Mucosa of stomach (tissue), 1 donor: ENCODE data around the gene OR10AD1.
A peak's percentile ranks its signal among the peaks of the same experiment; 100 is the strongest.

Source experiments
- H3K27me3 ChIP-seq: one replicate; pipeline ENCODE4 v1.7.0; 2013; ENCODE audit warnings: mild to moderate bottlenecking, low read length; ENCODE audit not compliant: control insufficient read depth, insufficient read depth
- H3K36me3 ChIP-seq: one replicate; pipeline ENCODE4 v1.7.0; 2013; ENCODE audit warnings: low read length; ENCODE audit not compliant: control insufficient read depth, insufficient read depth
- H3K4me1 ChIP-seq: one replicate; pipeline ENCODE4 v1.7.0; 2013; ENCODE audit warnings: mild to moderate bottlenecking, low read length; ENCODE audit not compliant: control insufficient read depth, insufficient read depth
- H3K4me3 ChIP-seq: one replicate; pipeline ENCODE4 v1.7.0; 2013; ENCODE audit warnings: low read length
- H3K9ac ChIP-seq: one replicate; pipeline ENCODE4 v1.7.0; 2013; ENCODE audit warnings: mild to moderate bottlenecking, low read length, moderate library complexity
- H3K9me3 ChIP-seq: one replicate; pipeline ENCODE4 v1.7.0; 2013; ENCODE audit warnings: mild to moderate bottlenecking, low read length, moderate library complexity; ENCODE audit not compliant: control insufficient read depth
- donor health status: Pancreatic carcinoma.

Gene OR10AD1

GRCh38 chr12:48187916-48188695 lies 15.0 kb downstream of the OR10AD1 start:
- Histone ChIP-seq H3K4me1 (no peaks in the 10 kb centered on the region), H3K9me3 (no peaks in the 10 kb centered on the region), H3K9ac (no peak overlapping the region), H3K27me3 (peaks cover 27% of the 10 kb centered on the region), H3K4me3 (no peak overlapping the region), H3K36me3 (no peaks in the 10 kb centered on the region)

- no peak overlapping the region for H3K4me3 ChIP-seq
- no peaks in the 10 kb centered on the region for H3K9me3 ChIP-seq
- no peak overlapping the region for H3K9ac ChIP-seq
- H3K4me1 ChIP-seq, result peaks cover 8% of the 10 kb centered on the region
- no peaks in the 10 kb centered on the region for H3K36me3 ChIP-seq
- H3K27me3 ChIP-seq, result peaks cover 49% of the 10 kb centered on the region
Observed at GRCh38 chr12:48185181-48185919, 17.7 kb downstream of the OR10AD1 start.

- H3K27me3 ChIP-seq, result peaks cover 49% of the 10 kb centered on the region
- no peaks in the 10 kb centered on the region for H3K9me3 ChIP-seq
- no peak overlapping the region for H3K9ac ChIP-seq
- H3K4me1 ChIP-seq, result peaks cover 8% of the 10 kb centered on the region
- no peaks in the 10 kb centered on the region for H3K36me3 ChIP-seq
- H3K4me3 ChIP-seq, result no peak overlapping the region
Observed at GRCh38 chr12:48184549-48184922, 18.6 kb downstream of the OR10AD1 start.

GRCh38 chr12:48183876-48184548 lies 19.1 kb downstream of the OR10AD1 start:
- Histone ChIP-seq H3K9me3 (no peaks in the 10 kb centered on the region), H3K9ac (no peak overlapping the region), H3K4me3 (no peak overlapping the region), H3K36me3 (no peaks in the 10 kb centered on the region), H3K4me1 (peaks cover 8% of the 10 kb centered on the region), H3K27me3 (peaks cover 49% of the 10 kb centered on the region)

- peak within 1 kb of the TSS; percentile 54 for H3K9ac ChIP-seq
- H3K9me3 ChIP-seq, result no peaks in the 10 kb centered on the region
- peak within 1 kb of the TSS; percentile 47 for H3K4me3 ChIP-seq
- no peaks in the 10 kb centered on the region for H3K36me3 ChIP-seq
- peaks cover 8% of the 10 kb centered on the region for H3K4me1 ChIP-seq
- peaks cover 49% of the 10 kb centered on the region for H3K27me3 ChIP-seq
Observed at GRCh38 chr12:48183091-48183875, 19.8 kb downstream of the OR10AD1 start, which contains the start of gene CCDC184. Gene CCDC184 (plus strand): TSS chr12:48183644. CDS start chr12:48184123, 479 bp downstream.

GRCh38 chr12:48182631-48183030 lies 20.5 kb downstream of the OR10AD1 start:
- H3K4me3 ChIP-seq, result peak overlapping the region; percentile 47
- peaks cover 49% of the 10 kb centered on the region for H3K27me3 ChIP-seq
- peaks cover 8% of the 10 kb centered on the region for H3K4me1 ChIP-seq
- no peaks in the 10 kb centered on the region for H3K9me3 ChIP-seq
- H3K36me3 ChIP-seq, result no peaks in the 10 kb centered on the region
- peak overlapping the region; percentile 54 for H3K9ac ChIP-seq

- H3K27me3 ChIP-seq, result peaks cover 49% of the 10 kb centered on the region
- H3K4me1 ChIP-seq, result peaks cover 8% of the 10 kb centered on the region
- no peak overlapping the region for H3K9ac ChIP-seq
- no peaks in the 10 kb centered on the region for H3K36me3 ChIP-seq
- H3K9me3 ChIP-seq, result no peaks in the 10 kb centered on the region
- no peak overlapping the region for H3K4me3 ChIP-seq
Observed at GRCh38 chr12:48180857-48181495, 22.1 kb downstream of the OR10AD1 start.

GRCh38 chr12:48180424-48180823 lies 22.7 kb downstream of the OR10AD1 start:
- Histone ChIP-seq H3K9me3 (no peaks in the 10 kb centered on the region), H3K27me3 (peaks cover 46% of the 10 kb centered on the region), H3K4me3 (no peak overlapping the region), H3K4me1 (peaks cover 8% of the 10 kb centered on the region), H3K9ac (no peak overlapping the region), H3K36me3 (no peaks in the 10 kb centered on the region)

GRCh38 chr12:48179466-48179865 lies 23.6 kb downstream of the OR10AD1 start:
- H3K4me1 ChIP-seq, result peaks cover 8% of the 10 kb centered on the region
- H3K9ac ChIP-seq, result no peak overlapping the region
- H3K4me3 ChIP-seq, result no peak overlapping the region
- H3K36me3 ChIP-seq, result no peaks in the 10 kb centered on the region
- no peaks in the 10 kb centered on the region for H3K9me3 ChIP-seq
- peaks cover 36% of the 10 kb centered on the region for H3K27me3 ChIP-seq

- H3K27me3 ChIP-seq, result peaks cover 21% of the 10 kb centered on the region
- H3K9me3 ChIP-seq, result no peaks in the 10 kb centered on the region
- no peaks in the 10 kb centered on the region for H3K36me3 ChIP-seq
- H3K4me1 ChIP-seq, result peaks cover 8% of the 10 kb centered on the region
- no peak overlapping the region for H3K9ac ChIP-seq
- no peak overlapping the region for H3K4me3 ChIP-seq
Observed at GRCh38 chr12:48177982-48178381, 25.1 kb downstream of the OR10AD1 start.

- H3K9ac ChIP-seq, result no peak overlapping the region
- no peaks in the 10 kb centered on the region for H3K9me3 ChIP-seq
- H3K27me3 ChIP-seq, result peaks cover 7% of the 10 kb centered on the region
- H3K36me3 ChIP-seq, result no peaks in the 10 kb centered on the region
- H3K4me3 ChIP-seq, result no peak overlapping the region
- no peaks in the 10 kb centered on the region for H3K4me1 ChIP-seq
Observed at GRCh38 chr12:48176417-48176751, 26.7 kb downstream of the OR10AD1 start.
